ENCODE data around the gene SULT1C2.
"Not testable (repeated sequence)": the region's sequence is repeated elsewhere in the genome, so short reads cannot be mapped to it uniquely, and the experiment has no call there.

The SULT1C2 gene

DNA sequence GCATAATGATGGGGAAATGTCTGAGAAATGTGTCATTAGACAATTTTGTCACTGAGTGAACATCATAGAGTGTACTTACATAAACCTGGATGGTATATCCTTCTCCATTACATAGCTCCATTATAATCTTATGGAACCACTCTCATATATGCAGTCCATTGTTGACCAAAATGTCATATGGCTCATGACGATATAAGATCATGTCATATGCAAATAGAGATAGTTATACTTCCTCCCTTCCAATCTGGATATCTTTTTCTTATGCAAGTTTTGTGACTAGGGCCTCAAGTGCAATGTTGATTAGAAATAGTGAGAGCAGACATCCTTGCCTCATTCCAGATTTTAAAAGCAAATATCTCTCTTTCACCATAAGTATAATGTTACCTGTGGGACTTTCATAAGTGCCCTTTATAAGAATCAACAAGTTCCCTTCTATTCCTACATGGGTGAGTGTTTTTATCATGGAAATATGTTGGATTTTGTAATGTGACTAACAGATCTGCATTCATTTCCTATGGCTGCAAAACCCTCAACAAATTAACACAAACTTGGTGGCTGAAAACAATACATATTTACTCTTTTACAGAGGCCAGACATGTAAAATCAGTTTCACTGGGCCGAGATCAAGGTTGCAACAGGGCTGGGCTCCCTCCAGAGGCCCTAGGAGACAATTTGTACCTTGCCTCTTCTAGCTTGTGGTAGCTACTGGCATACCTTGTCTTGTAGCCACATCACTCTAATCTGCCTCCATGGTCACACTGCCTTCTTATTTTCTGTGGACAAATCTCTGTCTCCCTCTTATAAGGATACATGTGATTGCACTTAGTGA lies 67.4 kb downstream of the SULT1C2 start:
- no peak for DNase-seq

GRCh38 chr2:108359336-108359735 lies 70.6 kb downstream of the SULT1C2 start:
- DNase-seq, result not testable (repeated sequence)
